K562 (cell line): Measurements from ENCODE around the gene CLDN10. TPM values are rescaled to one million over a fixed set of nuclear protein-coding genes. Genes with fewer than 3 reads are reported as not detected.

ENCODE experiments used
- CTCFL ChIP-seq: IDR thresholded peaks from 2 replicates; pipeline ENCODE4 v1.6.1; 2011; ENCODE audit warnings: borderline replicate concordance, low read depth, mild to moderate bottlenecking, moderate library complexity, low read length; ENCODE audit not compliant: insufficient read depth, poor library complexity, severe bottlenecking
- MAX ChIP-seq: sonication (generic); formaldehyde crosslinking; IDR thresholded peaks from 2 replicates; pipeline ENCODE4 v1.9.0; 2022; ENCODE audit warnings: mild to moderate bottlenecking, missing genetic modification reagents
- RBBP5 ChIP-seq: fragments of 200-600 bp; sonication (generic); IDR thresholded peaks from 2 replicates; pipeline ENCODE4 v1.6.1; 2012; ENCODE audit warnings: borderline replicate concordance, mild to moderate bottlenecking, low read length, control low read depth, inconsistent platforms; ENCODE audit not compliant: insufficient read depth, poor library complexity, severe bottlenecking
- TAF9B ChIP-seq: fragments of 450-650 bp; IDR thresholded peaks from 2 replicates; pipeline ENCODE4 v1.6.1; 2018; ENCODE audit warnings: mild to moderate bottlenecking; ENCODE audit not compliant: partially characterized antibody
- ZNF217 ChIP-seq: sonication (generic); formaldehyde crosslinking; IDR thresholded peaks from 2 replicates; pipeline ENCODE4 v1.8.0; 2022; ENCODE audit warnings: mild to moderate bottlenecking, missing genetic modification reagents
- ZNF445 ChIP-seq: fragments of 250-450 bp; sonication (Bioruptor Pico); IDR thresholded peaks from 2 replicates; pipeline ENCODE4 v1.4.0; 2020; ENCODE audit warnings: low read depth, mild to moderate bottlenecking, moderate library complexity
- ZNF449 ChIP-seq: fragments of 250-450 bp; sonication (Bioruptor Pico); IDR thresholded peaks from 2 replicates; pipeline ENCODE4 v1.8.0; 2022; ENCODE audit warnings: moderate library complexity, mild to moderate bottlenecking, inconsistent platforms
- polyA plus RNA-seq, 8 experiments: library from polyadenylated mRNA; depleted of rRNA in 4 of 8; stranded (reverse) in 5 of 8; unstranded in 3 of 8; fragments of >200 nt; fragmentation: Nextera tagmentation in 2 of 8; fragmentation: Illumina TruSeq in 1 of 8; extraction: Ambion mirVana in 2 of 8; extraction: Trizol in 1 of 8; gene quantifications; 2 replicates each; pipeline versions ENCODE4 v1.2.1 to v1.2.3, GENCODE V29; 2011 to 2014; ENCODE audit warnings: inconsistent platforms in 1 of 8, missing spikeins in 1 of 8
- total RNA-seq, 7 experiments: library from RNA; depleted of rRNA in 6 of 7; stranded (reverse); fragments of >200 nt in 6 of 7; fragmentation: Illumina TruSeq in 2 of 7; extraction: Trizol in 2 of 7; gene quantifications; 2 replicates each; pipeline versions ENCODE4 v1.2.1 to v1.2.3, GENCODE V29; 2011 to 2021; ENCODE audit warnings: low replicate concordance in 1 of 7
- TF ChIP-seq, protein P1 (sequence below): sonication (generic); formaldehyde crosslinking; IDR thresholded peaks from 2 replicates; pipeline ENCODE4 v1.8.1; 2023; ENCODE audit warnings: mild to moderate bottlenecking, missing genetic modification reagents

CLDN10 gene
- total and polyA plus RNA-seq, 9 of the 15 experiments (the other 6 are each of a cell fraction or from before 2014, with no cell fraction given), result not detected

DNA sequence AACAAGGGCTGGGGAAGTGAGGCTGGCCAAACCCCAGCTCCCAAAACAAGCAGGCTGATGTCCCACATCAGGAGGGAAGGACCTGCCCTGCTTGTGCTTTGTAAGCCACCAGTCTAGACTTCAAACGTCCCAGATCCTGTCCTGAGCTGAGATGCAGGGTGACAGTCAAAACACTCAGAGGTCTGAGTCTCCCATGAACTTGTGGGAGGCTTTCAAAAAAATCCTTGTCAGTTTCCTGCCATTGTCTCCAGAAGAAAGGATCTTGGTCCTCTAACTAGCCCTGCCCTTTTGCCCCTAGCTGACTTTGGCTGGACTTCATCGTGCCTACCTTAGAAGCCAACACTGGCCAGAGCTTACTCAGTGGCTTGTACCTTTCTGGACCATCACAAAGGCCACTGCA lies 48.7 kb downstream of the CLDN10 start (continued):
- no peak for TF ChIP-seq ZNF449 (CRISPR knock-in tag)
- TF ChIP-seq RBBP5, result no peak
- TF ChIP-seq, protein P1, sequence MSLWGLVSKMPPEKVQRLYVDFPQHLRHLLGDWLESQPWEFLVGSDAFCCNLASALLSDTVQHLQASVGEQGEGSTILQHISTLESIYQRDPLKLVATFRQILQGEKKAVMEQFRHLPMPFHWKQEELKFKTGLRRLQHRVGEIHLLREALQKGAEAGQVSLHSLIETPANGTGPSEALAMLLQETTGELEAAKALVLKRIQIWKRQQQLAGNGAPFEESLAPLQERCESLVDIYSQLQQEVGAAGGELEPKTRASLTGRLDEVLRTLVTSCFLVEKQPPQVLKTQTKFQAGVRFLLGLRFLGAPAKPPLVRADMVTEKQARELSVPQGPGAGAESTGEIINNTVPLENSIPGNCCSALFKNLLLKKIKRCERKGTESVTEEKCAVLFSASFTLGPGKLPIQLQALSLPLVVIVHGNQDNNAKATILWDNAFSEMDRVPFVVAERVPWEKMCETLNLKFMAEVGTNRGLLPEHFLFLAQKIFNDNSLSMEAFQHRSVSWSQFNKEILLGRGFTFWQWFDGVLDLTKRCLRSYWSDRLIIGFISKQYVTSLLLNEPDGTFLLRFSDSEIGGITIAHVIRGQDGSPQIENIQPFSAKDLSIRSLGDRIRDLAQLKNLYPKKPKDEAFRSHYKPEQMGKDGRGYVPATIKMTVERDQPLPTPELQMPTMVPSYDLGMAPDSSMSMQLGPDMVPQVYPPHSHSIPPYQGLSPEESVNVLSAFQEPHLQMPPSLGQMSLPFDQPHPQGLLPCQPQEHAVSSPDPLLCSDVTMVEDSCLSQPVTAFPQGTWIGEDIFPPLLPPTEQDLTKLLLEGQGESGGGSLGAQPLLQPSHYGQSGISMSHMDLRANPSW (CRISPR knock-in tag), result no peak
- TF ChIP-seq TAF9B, result no peak
- TF ChIP-seq ZNF445 (CRISPR knock-in tag), result no peak
- TF ChIP-seq MAX (CRISPR knock-in tag), result no peak
- TF ChIP-seq CTCFL, result no peak
- TF ChIP-seq ZNF217 (CRISPR knock-in tag), result no peak
- TF ChIP-seq, all 486 proteins: peak for 0
